Keratinocyte (primary cell): ENCODE measurements around the gene CD300H. TPM values are rescaled to one million over a fixed set of nuclear protein-coding genes. Genes with fewer than 3 reads are reported as not detected.

Experiments
- DNase-seq: peaks from one replicate; pipeline ENCODE4 v3.0.0-alpha.2; 2011; ENCODE audit warnings: low read depth, missing footprints, low spot score
- FAIRE-seq: peaks from 2 replicates; lab custom pipeline; 2011; peaks lifted over from hg19 to GRCh38; lab: Jason Lieb, UNC
- H2AFZ ChIP-seq: 2 replicates; pipeline ENCODE4 v1.6.0; 2012; ENCODE audit warnings: low read length, control low read depth, inconsistent platforms; ENCODE audit not compliant: control insufficient read depth
- H3K27ac ChIP-seq: 2 replicates; pipeline ENCODE4 v1.5.1; 2011; ENCODE audit warnings: low read length; ENCODE audit not compliant: control insufficient read depth, insufficient read depth
- H3K27me3 ChIP-seq: 3 replicates; pipeline ENCODE4 v1.6.0; 2011; ENCODE audit warnings: low read length; ENCODE audit not compliant: control insufficient read depth, insufficient read depth; ENCODE audit errors: extremely low read depth
- H3K36me3 ChIP-seq, 2 experiments: 2 replicates in 1 of 2; 3 replicates in 1 of 2; pipeline ENCODE4 v1.5.1; 2011; ENCODE audit warnings: low read length in 2 of 2, mild to moderate bottlenecking in 1 of 2; ENCODE audit not compliant: control insufficient read depth in 2 of 2, insufficient read depth in 2 of 2; ENCODE audit errors: extremely low read depth in 1 of 2
- H3K4me1 ChIP-seq: 3 replicates; pipeline ENCODE4 v1.5.1; 2011; ENCODE audit warnings: low read length; ENCODE audit not compliant: control insufficient read depth, insufficient read depth; ENCODE audit errors: extremely low read depth
- H3K4me2 ChIP-seq: 3 replicates; pipeline ENCODE4 v1.6.0; 2011; ENCODE audit warnings: low read depth, low read length; ENCODE audit not compliant: control insufficient read depth, insufficient read depth; ENCODE audit errors: extremely low read depth
- H3K4me3 ChIP-seq, 3 experiments: fragments of 200-600 bp in 1 of 3; sonication (generic) in 1 of 3; 2 replicates in 2 of 3; 3 replicates in 1 of 3; pipeline ENCODE4 v1.5.1; 2011 to 2016; ENCODE audit warnings: low read length in 3 of 3, mild to moderate bottlenecking in 3 of 3, control low read depth in 2 of 3, inconsistent platforms in 1 of 3, low read depth in 1 of 3, mixed read lengths in 1 of 3, mixed run types in 1 of 3, moderate library complexity in 1 of 3; ENCODE audit not compliant: control insufficient read depth in 2 of 3, insufficient read depth in 2 of 3; ENCODE audit errors: extremely low read depth in 1 of 3
- H3K79me2 ChIP-seq: 2 replicates; pipeline ENCODE4 v1.6.0; 2012; ENCODE audit warnings: low read length; ENCODE audit not compliant: control insufficient read depth, insufficient read depth
- H3K9ac ChIP-seq: 3 replicates; pipeline ENCODE4 v1.6.0; 2011; ENCODE audit warnings: low read length; ENCODE audit not compliant: control insufficient read depth, insufficient read depth; ENCODE audit errors: extremely low read depth
- H3K9me1 ChIP-seq: 3 replicates; pipeline ENCODE4 v1.6.0; 2011; ENCODE audit warnings: low read length; ENCODE audit not compliant: control insufficient read depth, insufficient read depth; ENCODE audit errors: extremely low read depth
- H3K9me3 ChIP-seq: 2 replicates; pipeline ENCODE4 v1.5.1; 2012; ENCODE audit warnings: low read depth, low read length; ENCODE audit not compliant: control insufficient read depth
- H4K20me1 ChIP-seq: 3 replicates; pipeline ENCODE4 v1.6.0; 2011; ENCODE audit warnings: low read length; ENCODE audit not compliant: control insufficient read depth, insufficient read depth; ENCODE audit errors: extremely low read depth
- EZH2 ChIP-seq: IDR thresholded peaks from one replicate; pipeline ENCODE4 v1.6.1; 2012; ENCODE audit warnings: inconsistent platforms, mild to moderate bottlenecking, low read length, moderate library complexity
- dilution Hi-C: fragments of 300-500 bp; cut with MboI; formaldehyde crosslinking; loops from one replicate; pipeline ENCODE4 v1.7.0; 2020; ENCODE audit warnings: low sequenced_read_pairs; ENCODE audit not compliant: extremely low pct_ligation_motif_present
- polyA plus RNA-seq, 5 experiments: library from polyadenylated mRNA; depleted of rRNA in 3 of 5; stranded (reverse) in 3 of 5; stranded (forward) in 1 of 5; unstranded in 1 of 5; fragments of >200 nt; gene quantifications; 1 replicate in 1 of 5; 2 replicates in 3 of 5; 3 replicates in 1 of 5; pipeline versions ENCODE4 v1.2.1 to v1.2.3, GENCODE V29; 2011 to 2012; ENCODE audit warnings: missing spikeins in 2 of 5, low read depth in 1 of 5, low replicate concordance in 1 of 5
- TF ChIP-seq, protein P1 (sequence below), 3 experiments: IDR thresholded peaks in 1 of 3; conservative IDR thresholded peaks in 1 of 3; optimal IDR thresholded peaks in 1 of 3; 2 replicates in 2 of 3; 3 replicates in 1 of 3; pipeline versions ENCODE3 to v1.5.1; 2011; ENCODE audit warnings: low read length in 3 of 3, mild to moderate bottlenecking in 3 of 3, moderate library complexity in 2 of 3, control low read depth in 1 of 3, inconsistent platforms in 1 of 3; ENCODE audit not compliant: insufficient read depth in 2 of 3; ENCODE audit errors: extremely low read depth in 1 of 3

CD300H gene
- polyA plus RNA-seq, 1 donor (not counting 4 experiments of a cell fraction or from before 2014, with no cell fraction given): not detected

DNA sequence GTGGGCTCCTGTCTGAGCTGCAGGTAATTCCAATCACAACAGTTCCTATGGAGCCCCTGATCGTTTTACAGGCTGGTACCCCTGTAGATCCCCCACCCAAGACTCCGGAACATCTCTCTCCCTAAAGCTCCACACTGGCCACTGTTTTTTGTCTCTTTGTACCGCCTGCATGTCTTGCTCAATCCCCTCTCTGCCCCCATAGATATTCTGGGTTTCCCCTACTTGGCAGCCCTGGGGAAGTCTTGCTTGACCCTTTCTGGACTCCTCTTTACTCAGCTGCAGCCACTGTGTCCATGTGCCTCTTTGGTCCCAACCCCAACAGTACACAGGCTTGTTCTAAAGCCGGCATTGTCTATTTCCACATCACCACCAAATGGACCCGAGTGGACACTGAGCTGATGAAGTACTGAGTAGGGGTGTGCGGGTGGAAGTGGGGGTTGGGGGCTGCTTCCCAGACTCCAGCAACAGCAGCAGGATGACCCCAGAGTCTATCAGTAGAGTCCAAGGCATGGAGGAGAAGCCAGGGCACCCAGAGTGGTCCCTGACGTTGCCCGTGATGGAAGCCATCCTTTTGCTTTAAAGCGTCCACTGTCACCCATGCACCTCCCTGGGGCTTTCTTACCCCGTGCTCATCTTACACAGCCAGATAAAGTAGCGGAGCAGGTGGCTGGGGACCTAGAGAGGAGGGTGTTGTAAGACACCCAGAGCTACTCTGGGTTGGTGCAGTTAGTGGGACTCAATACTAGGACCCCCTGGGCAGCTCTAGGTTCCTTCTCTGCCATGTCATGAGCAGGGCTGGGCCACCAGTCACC lies 42.5 kb downstream of the CD300H start:
- Histone ChIP-seq H3K4me1 (no peaks in the 10 kb centered on the region), H3K4me2 (no peak overlapping the region), H3K9ac (no peak overlapping the region), H3K4me3 (no peak overlapping the region), H3K27me3 (no peaks in the 10 kb centered on the region), H3K36me3 (no peaks in the 10 kb centered on the region), H2AFZ (no peak overlapping the region), H4K20me1 (no peaks in the 10 kb centered on the region), H3K9me1 (no peaks in the 10 kb centered on the region), H3K27ac (no peak overlapping the region), H3K9me3 (no peaks in the 10 kb centered on the region), H3K79me2 (no peaks in the 10 kb centered on the region)
- TF ChIP-seq EZH2: no peak
- TF ChIP-seq, protein P1, sequence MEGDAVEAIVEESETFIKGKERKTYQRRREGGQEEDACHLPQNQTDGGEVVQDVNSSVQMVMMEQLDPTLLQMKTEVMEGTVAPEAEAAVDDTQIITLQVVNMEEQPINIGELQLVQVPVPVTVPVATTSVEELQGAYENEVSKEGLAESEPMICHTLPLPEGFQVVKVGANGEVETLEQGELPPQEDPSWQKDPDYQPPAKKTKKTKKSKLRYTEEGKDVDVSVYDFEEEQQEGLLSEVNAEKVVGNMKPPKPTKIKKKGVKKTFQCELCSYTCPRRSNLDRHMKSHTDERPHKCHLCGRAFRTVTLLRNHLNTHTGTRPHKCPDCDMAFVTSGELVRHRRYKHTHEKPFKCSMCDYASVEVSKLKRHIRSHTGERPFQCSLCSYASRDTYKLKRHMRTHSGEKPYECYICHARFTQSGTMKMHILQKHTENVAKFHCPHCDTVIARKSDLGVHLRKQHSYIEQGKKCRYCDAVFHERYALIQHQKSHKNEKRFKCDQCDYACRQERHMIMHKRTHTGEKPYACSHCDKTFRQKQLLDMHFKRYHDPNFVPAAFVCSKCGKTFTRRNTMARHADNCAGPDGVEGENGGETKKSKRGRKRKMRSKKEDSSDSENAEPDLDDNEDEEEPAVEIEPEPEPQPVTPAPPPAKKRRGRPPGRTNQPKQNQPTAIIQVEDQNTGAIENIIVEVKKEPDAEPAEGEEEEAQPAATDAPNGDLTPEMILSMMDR (optimal IDR thresholded peaks at IDR 0.05 in 1 of 3, IDR thresholded peaks at IDR 0.05 in 1 of 3, conservative IDR thresholded peaks at IDR 0.05 in 1 of 3; ENCODE audit: extremely low read depth in 1 of 3, insufficient read depth in 2 of 3, low read length in 3 of 3): no peak
- no peak for FAIRE-seq
- dilution Hi-C loops: no loop called here
- DNase-seq: no peak

DNA sequence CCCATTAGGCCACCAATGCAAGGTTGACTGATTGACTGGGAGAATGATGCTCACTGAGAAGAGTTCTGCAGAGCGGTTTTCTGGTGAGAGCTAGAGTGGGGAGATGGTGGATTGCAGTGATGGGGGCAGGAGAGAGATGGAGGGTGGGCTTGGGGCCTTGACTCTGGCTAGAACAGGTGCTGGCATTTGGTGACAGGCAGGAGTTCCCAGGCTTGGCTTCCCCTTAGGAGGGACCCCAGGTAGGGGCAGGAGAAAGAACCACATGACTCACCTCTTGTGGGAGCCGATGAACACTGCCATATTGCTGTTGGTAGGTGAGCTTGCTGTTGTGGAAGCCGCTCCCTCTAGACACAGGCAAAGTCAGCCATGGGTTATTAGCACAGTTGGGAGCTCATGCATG lies 44.0 kb downstream of the CD300H start:
- no peaks in the 10 kb centered on the region for H3K79me2 ChIP-seq
- dilution Hi-C loops: no loop called here
- TF ChIP-seq, protein P1 (optimal IDR thresholded peaks at IDR 0.05 in 1 of 3, IDR thresholded peaks at IDR 0.05 in 1 of 3, conservative IDR thresholded peaks at IDR 0.05 in 1 of 3; ENCODE audit: extremely low read depth in 1 of 3, insufficient read depth in 2 of 3, low read length in 3 of 3): no peak
- H3K4me3 ChIP-seq: no peak overlapping the region
- H3K36me3 ChIP-seq: no peaks in the 10 kb centered on the region
- H3K27ac ChIP-seq: no peak overlapping the region
- no peak overlapping the region for H2AFZ ChIP-seq
- no peaks in the 10 kb centered on the region for H3K4me1 ChIP-seq
- no peaks in the 10 kb centered on the region for H3K27me3 ChIP-seq
- no peaks in the 10 kb centered on the region for H3K9me1 ChIP-seq
- H4K20me1 ChIP-seq: no peaks in the 10 kb centered on the region
- no peaks in the 10 kb centered on the region for H3K9me3 ChIP-seq
- FAIRE-seq: no peak
- DNase-seq: no peak
- H3K9ac ChIP-seq: no peak overlapping the region
- H3K4me2 ChIP-seq: no peak overlapping the region
